Prostate gland (tissue), 2 donors: ENCODE measurements around the gene CNN3. TPM values are rescaled to one million over a fixed set of nuclear protein-coding genes. Genes with fewer than 3 reads are reported as not detected.

Experiments used
- DNase-seq: peaks from one replicate; pipeline ENCODE4 v3.0.0-alpha.2; 2019; ENCODE audit warnings: low spot score
- H3K27ac ChIP-seq, 2 donors: fragments of 200-600 bp; sonication (generic); 2 replicates each; pipeline ENCODE4 v1.5.1; 2017 to 2019
- H3K27me3 ChIP-seq: fragments of 200-600 bp; sonication (generic); replicated peaks from 2 replicates; pipeline ENCODE4 v1.5.1; 2019; ENCODE audit not compliant: insufficient read depth
- H3K36me3 ChIP-seq, 2 donors: fragments of 200-600 bp; sonication (generic); 1 replicate in 1 of 2; 2 replicates in 1 of 2; pipeline versions ENCODE4 v1.5.1 to v1.8.1; 2017 to 2019
- H3K4me1 ChIP-seq: fragments of 200-600 bp; sonication (generic); replicated peaks from 2 replicates; pipeline ENCODE4 v1.5.1; 2019
- H3K4me3 ChIP-seq, 2 donors: fragments of 200-600 bp; sonication (generic); 2 replicates each; pipeline ENCODE4 v1.5.1; 2017 to 2019
- H3K9me3 ChIP-seq: fragments of 200-600 bp; sonication (generic); 2 replicates; pipeline ENCODE4 v1.5.1; 2017
- POLR2A ChIP-seq: fragments of 450-650 bp; IDR thresholded peaks from one replicate; pipeline ENCODE4 v1.6.1; 2016; ENCODE audit warnings: antibody characterized with exemption, mild to moderate bottlenecking
- POLR2AphosphoS5 ChIP-seq: sonication (generic); formaldehyde crosslinking; IDR thresholded peaks from one replicate; pipeline ENCODE4 v1.6.1; 2017; ENCODE audit warnings: antibody characterized with exemption
- WGBS: methylation state at CpG from one replicate; pipeline ENCODE4 v1.1.5; 2018; 5-methylcytosine and 5-hydroxymethylcytosine counted together
- intact Hi-C: fragments of 100-400 bp; cut with DNase I; formaldehyde crosslinking; loops from one replicate; pipeline ENCODE4 v1.14.2; 2022
- total RNA-seq, 2 donors: library from RNA; depleted of rRNA; stranded (reverse); fragments of >200 nt; gene quantifications; one replicate each; pipeline ENCODE4 v1.1.0, GENCODE V29; 2016
- TF ChIP-seq, protein P1 (sequence below), 4 experiments: fragments of 200-600 bp in 2 of 4; fragments of 450-650 bp in 2 of 4; sonication (generic) in 2 of 4; IDR thresholded peaks; 1 replicate in 3 of 4; 2 replicates in 1 of 4; pipeline ENCODE4 v1.5.1; 2016 to 2019; ENCODE audit warnings: antibody characterized with exemption in 4 of 4, mild to moderate bottlenecking in 2 of 4, moderate library complexity in 2 of 4

Gene CNN3
- total RNA-seq, 2 donors from 2014 or later, result 136 to 180 TPM

- DNase-seq, result no peak
- intact Hi-C loops, result no loop called here
- H3K36me3 ChIP-seq, result no peaks in the 10 kb centered on the region
- TF ChIP-seq, protein P1, sequence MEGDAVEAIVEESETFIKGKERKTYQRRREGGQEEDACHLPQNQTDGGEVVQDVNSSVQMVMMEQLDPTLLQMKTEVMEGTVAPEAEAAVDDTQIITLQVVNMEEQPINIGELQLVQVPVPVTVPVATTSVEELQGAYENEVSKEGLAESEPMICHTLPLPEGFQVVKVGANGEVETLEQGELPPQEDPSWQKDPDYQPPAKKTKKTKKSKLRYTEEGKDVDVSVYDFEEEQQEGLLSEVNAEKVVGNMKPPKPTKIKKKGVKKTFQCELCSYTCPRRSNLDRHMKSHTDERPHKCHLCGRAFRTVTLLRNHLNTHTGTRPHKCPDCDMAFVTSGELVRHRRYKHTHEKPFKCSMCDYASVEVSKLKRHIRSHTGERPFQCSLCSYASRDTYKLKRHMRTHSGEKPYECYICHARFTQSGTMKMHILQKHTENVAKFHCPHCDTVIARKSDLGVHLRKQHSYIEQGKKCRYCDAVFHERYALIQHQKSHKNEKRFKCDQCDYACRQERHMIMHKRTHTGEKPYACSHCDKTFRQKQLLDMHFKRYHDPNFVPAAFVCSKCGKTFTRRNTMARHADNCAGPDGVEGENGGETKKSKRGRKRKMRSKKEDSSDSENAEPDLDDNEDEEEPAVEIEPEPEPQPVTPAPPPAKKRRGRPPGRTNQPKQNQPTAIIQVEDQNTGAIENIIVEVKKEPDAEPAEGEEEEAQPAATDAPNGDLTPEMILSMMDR (IDR thresholded peaks at IDR 0.05), result no peak
- TF ChIP-seq POLR2AphosphoS5 (no peak), POLR2A (no peak)
- WGBS, result 100% methylated on average over 3 of the region's 3 CpGs
- H3K9me3 ChIP-seq, result no peaks in the 10 kb centered on the region
- H3K4me3 ChIP-seq, result no peak overlapping the region
- no peaks in the 10 kb centered on the region for H3K27me3 ChIP-seq
- no peak overlapping the region for H3K27ac ChIP-seq
- no peaks in the 10 kb centered on the region for H3K4me1 ChIP-seq
Measured at GRCh38 chr1:94940738-94941137, 13.8 kb upstream of the CNN3 start.

- no peak for DNase-seq
- WGBS, result 81% methylated on average over 1 of the region's 1 CpG
- Histone ChIP-seq H3K9me3 (no peaks in the 10 kb centered on the region), H3K27ac (no peak overlapping the region), H3K4me3 (no peak overlapping the region), H3K27me3 (no peaks in the 10 kb centered on the region), H3K4me1 (no peaks in the 10 kb centered on the region), H3K36me3 (no peaks in the 10 kb centered on the region)
- intact Hi-C loops, result no loop called here
- TF ChIP-seq POLR2A (no peak), POLR2AphosphoS5 (no peak)
Measured at GRCh38 chr1:94937820-94938219, 10.9 kb upstream of the CNN3 start.

- H3K4me1 ChIP-seq, result no peaks in the 10 kb centered on the region
- H3K27me3 ChIP-seq, result no peaks in the 10 kb centered on the region
- 48% methylated on average over 5 of the region's 5 CpGs for WGBS
- TF ChIP-seq, protein P1 (IDR thresholded peaks at IDR 0.05), result no peak
- no peak for TF ChIP-seq POLR2A
- no peak for TF ChIP-seq POLR2AphosphoS5
- intact Hi-C loops, result no loop called here
- no peak for DNase-seq
- H3K9me3 ChIP-seq, result no peaks in the 10 kb centered on the region
- H3K36me3 ChIP-seq, result no peaks in the 10 kb centered on the region
- H3K27ac ChIP-seq, result no peak overlapping the region
- H3K4me3 ChIP-seq, result no peak overlapping the region
Measured at GRCh38 chr1:94936861-94937620, 10.1 kb upstream of the CNN3 start.

GRCh38 chr1:94935476-94935875 lies 8.6 kb upstream of the CNN3 start:
- Histone ChIP-seq H3K27me3 (no peaks in the 10 kb centered on the region), H3K4me1 (no peaks in the 10 kb centered on the region), H3K4me3 (no peak overlapping the region), H3K9me3 (no peaks in the 10 kb centered on the region), H3K36me3 (no peaks in the 10 kb centered on the region), H3K27ac (no peak overlapping the region)
- no peak for TF ChIP-seq POLR2A
- TF ChIP-seq, protein P1 (IDR thresholded peaks at IDR 0.05), result no peak
- intact Hi-C loops, result no loop called here
- DNase-seq, result no peak
- 37% methylated on average over 1 of the region's 1 CpG for WGBS

- WGBS, result 78% methylated on average over 1 of the region's 1 CpG
- H3K27ac ChIP-seq, result no peak overlapping the region
- H3K4me1 ChIP-seq, result no peaks in the 10 kb centered on the region
Measured at GRCh38 chr1:94935034-94935433, 8.1 kb upstream of the CNN3 start.

More at GRCh38 chr1:94935034-94935433, 8.1 kb upstream of the CNN3 start:
- H3K27me3 ChIP-seq, result no peaks in the 10 kb centered on the region
- no peak for DNase-seq
- H3K9me3 ChIP-seq, result no peaks in the 10 kb centered on the region
- no peak overlapping the region for H3K4me3 ChIP-seq
- intact Hi-C loops, result no loop called here
- H3K36me3 ChIP-seq, result no peaks in the 10 kb centered on the region
- TF ChIP-seq POLR2A (no peak), POLR2AphosphoS5 (no peak)
- TF ChIP-seq, protein P1 (IDR thresholded peaks at IDR 0.05), result no peak
